H1 (cell line): ENCODE measurements around the gene DLG1. TPM values are rescaled to one million over a fixed set of nuclear protein-coding genes. Genes with fewer than 3 reads are reported as not detected.

Experiments
- ATF3 ChIP-seq: IDR thresholded peaks from 2 replicates; pipeline ENCODE4 v1.6.1; 2011; ENCODE audit warnings: low read depth, mild to moderate bottlenecking, low read length; ENCODE audit not compliant: insufficient read depth
- BCL11A ChIP-seq, 2 experiments: IDR thresholded peaks; one replicate each; pipeline ENCODE4 v1.6.1; 2011; ENCODE audit warnings: low read depth in 2 of 2, low read length in 2 of 2, mild to moderate bottlenecking in 2 of 2
- CHD7 ChIP-seq: fragments of 300-600 bp; sonication (generic); IDR thresholded peaks from 2 replicates; pipeline ENCODE4 v1.7.1; 2012; ENCODE audit warnings: low read length, moderate library complexity, mild to moderate bottlenecking, inconsistent platforms; ENCODE audit not compliant: insufficient replicate concordance
- EZH2 ChIP-seq: fragments of 200-600 bp; sonication (generic); IDR thresholded peaks from 2 replicates; pipeline ENCODE4 v1.7.1; 2012; ENCODE audit warnings: low read depth, mild to moderate bottlenecking, moderate library complexity, low read length, inconsistent platforms; ENCODE audit not compliant: severe bottlenecking
- JUND ChIP-seq: IDR thresholded peaks from 2 replicates; pipeline ENCODE4 v1.6.1; 2011; ENCODE audit warnings: mild to moderate bottlenecking, improper control_type of control experiment, low read length
- POLR2A ChIP-seq, 2 experiments: IDR thresholded peaks; 1 replicate in 1 of 2; 2 replicates in 1 of 2; pipeline ENCODE4 v1.6.1; 2011; ENCODE audit warnings: low read depth in 2 of 2, low read length in 2 of 2, mild to moderate bottlenecking in 2 of 2; ENCODE audit errors: control extremely low read depth in 1 of 2
- RFX5 ChIP-seq: IDR thresholded peaks from 2 replicates; pipeline ENCODE4 v1.6.1; 2011; ENCODE audit warnings: low read depth, low read length, improper control_type of control experiment, borderline replicate concordance
- RNF2 ChIP-seq: fragments of 200-900, 300-1000 bp; sonication (generic); IDR thresholded peaks from 2 replicates; pipeline ENCODE4 v1.7.1; 2016; ENCODE audit warnings: borderline replicate concordance, low read depth, mild to moderate bottlenecking, antibody characterized with exemption, low read length; ENCODE audit not compliant: poor library complexity, severe bottlenecking; ENCODE audit errors: missing control alignments
- YY1 ChIP-seq: IDR thresholded peaks from 2 replicates; pipeline ENCODE4 v1.6.1; 2011; ENCODE audit warnings: low read depth, mild to moderate bottlenecking, low read length
- polyA plus RNA-seq, 7 experiments: library from polyadenylated mRNA; depleted of rRNA in 3 of 7; stranded (reverse) in 5 of 7; unstranded in 2 of 7; fragments of >200 nt in 5 of 7; fragments of 200-250 nt in 2 of 7; gene quantifications; 1 replicate in 5 of 7; 2 replicates in 1 of 7; 4 replicates in 1 of 7; pipeline versions ENCODE4 v1.2.1 to v1.2.3, GENCODE V29; 2011 to 2013; ENCODE audit warnings: missing spikeins in 2 of 7, mixed read lengths in 2 of 7
- total RNA-seq: library from RNA; stranded (reverse); fragmentation: NEBNext Ultra II Directional; extraction: Animal tissue kit (Norgen Biotek cat#: 25700); gene quantifications from 2 replicates; pipeline ENCODE4 v1.2.1, GENCODE V29; 2021

DLG1 gene
- total and polyA plus RNA-seq, 2 of the 8 experiments (the other 6 are each of a cell fraction or from before 2014, with no cell fraction given): 13.4 to 78.8 TPM

DNA sequence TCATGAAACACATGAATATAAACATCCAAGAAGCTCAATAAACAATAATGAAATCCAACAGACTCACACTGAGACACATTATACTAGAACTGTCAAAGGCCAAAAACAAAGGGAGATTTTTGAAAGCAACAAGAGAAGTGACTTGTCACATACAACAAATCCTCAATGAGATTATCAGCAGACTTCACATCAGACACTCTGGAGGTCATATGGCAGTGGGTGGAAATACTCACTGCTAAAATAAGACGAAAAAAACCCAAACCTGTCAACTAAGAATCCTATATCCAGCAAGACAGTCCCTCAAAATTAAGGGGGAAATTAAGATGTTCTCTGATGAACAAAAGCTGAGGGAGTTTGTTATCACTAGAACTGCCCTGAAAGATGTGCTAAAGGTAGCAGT is 143.4 kb downstream of the DLG1 start (continued):
- TF ChIP-seq CHD7 (no peak), RFX5 (no peak), BCL11A (IDR thresholded peaks at IDR 0.05; ENCODE audit: low read depth in 2 of 2, low read length in 2 of 2) (no peak), RNF2 (no peak), EZH2 (no peak), ATF3 (no peak), JUND (no peak), POLR2A (IDR thresholded peaks at IDR 0.05; ENCODE audit: control extremely low read depth in 1 of 2, low read depth in 2 of 2, low read length in 2 of 2) (no peak), YY1 (no peak)
